OCI-M2 (cell line): ENCODE data around the gene TM6SF1.
"Not testable (repeated sequence)": the region's sequence is repeated elsewhere in the genome, so short reads cannot be mapped to it uniquely, and the experiment has no call there.

Source experiments
- DNase-seq: peaks from one replicate; lab custom pipeline; 2025; ENCODE audit not compliant: unreplicated experiment; lab: John Stamatoyannopoulos, UW

Gene TM6SF1

GRCh38 chr15:83169576-83169975 lies 62.1 kb downstream of the TM6SF1 start:
- not testable (repeated sequence) for DNase-seq

- no peak for DNase-seq
These were observed 63.2 kb downstream of the TM6SF1 start for GRCh38 chr15:83170474-83171165.

- DNase-seq: no peak
These were observed 67.4 kb downstream of the TM6SF1 start for GRCh38 chr15:83174891-83175290.

GRCh38 chr15:83178390-83178789 lies 70.9 kb downstream of the TM6SF1 start:
- DNase-seq: no peak

GRCh38 chr15:83178869-83179325 lies 71.5 kb downstream of the TM6SF1 start:
- no peak for DNase-seq

GRCh38 chr15:83185561-83185960 lies 78.1 kb downstream of the TM6SF1 start:
- DNase-seq: no peak
